ENCODE measurements around the gene CRB3. TPM values are rescaled to one million over a fixed set of nuclear protein-coding genes. Genes with fewer than 3 reads are reported as not detected.
"Not testable (repeated sequence)": the region's sequence is repeated elsewhere in the genome, so short reads cannot be mapped to it uniquely, and the experiment has no call there.

The CRB3 gene
- total RNA-seq, 1 experiment from 2014 or later = 29.9 TPM

DNA sequence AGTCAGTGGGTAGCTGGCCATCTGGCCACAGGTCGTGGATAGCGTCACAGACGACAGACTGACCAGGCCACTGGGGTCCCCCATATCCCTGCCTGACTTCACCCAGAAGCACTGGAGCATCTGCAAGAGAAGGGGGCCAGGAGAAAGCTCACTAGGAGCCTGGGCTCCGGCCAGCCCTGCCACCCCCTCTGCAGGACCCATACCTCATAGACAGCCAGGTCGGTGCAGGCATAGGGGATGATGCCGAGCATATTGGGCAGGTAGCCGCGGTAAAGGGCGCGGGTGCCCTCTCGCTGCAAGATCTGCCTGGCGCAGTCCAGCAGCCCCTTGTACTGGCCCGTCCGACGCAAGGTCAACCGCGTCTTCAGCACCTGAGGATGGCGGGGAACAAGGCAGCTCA lies 36.9 kb upstream of the CRB3 start:
- no peak for ATAC-seq
- POLR2A ChIA-PET = no interaction called here

DNA sequence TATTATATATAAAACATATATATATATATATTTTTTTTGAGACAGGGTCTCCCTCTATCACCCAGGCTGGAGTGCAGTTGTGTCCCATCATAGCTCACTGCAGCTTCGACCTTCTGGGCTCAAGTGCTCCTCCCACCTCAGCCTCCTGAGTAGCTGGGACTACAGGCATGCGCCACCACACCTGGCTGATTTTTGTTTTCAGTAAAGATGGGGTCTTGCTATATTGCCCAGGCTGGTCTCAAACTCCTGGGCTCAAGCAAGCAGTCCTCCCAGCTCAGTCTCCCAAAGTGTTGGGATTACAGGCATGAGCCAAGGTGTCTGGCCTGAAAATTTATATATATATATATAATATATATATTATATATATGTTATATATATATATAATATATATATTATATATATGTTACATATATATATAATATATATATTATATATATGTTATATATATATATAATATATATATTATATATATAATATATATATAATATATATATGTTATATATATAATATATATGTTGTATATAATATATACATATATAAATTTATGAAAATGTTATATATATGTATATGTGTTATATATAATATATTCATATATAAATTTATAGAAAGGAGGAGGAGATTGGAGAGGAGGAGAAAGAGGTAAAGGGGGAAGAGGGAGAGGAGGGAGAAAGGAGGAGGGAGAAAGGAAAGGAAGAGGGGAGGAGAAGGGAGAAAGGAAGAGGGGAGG lies 35.2 kb upstream of the CRB3 start:
- H3K9me3 Mint-ChIP-seq; DNase-seq (ENCODE audit: low spot score); H3K27ac Mint-ChIP-seq; H3K4me1 Mint-ChIP-seq; H3K4me3 Mint-ChIP-seq; ATAC-seq; H3K36me3 Mint-ChIP-seq; CTCF ChIA-PET; POLR2A ChIA-PET: not testable (repeated sequence)
- peak; percentile 75; the same call in 1 of the 2 replicates for TF ChIP-seq ZNF121 (CRISPR knock-in tag; IDR thresholded peaks at IDR 0.05)
- H3K27me3 Mint-ChIP-seq (ENCODE audit: low read depth) = peaks cover 51% of the 10 kb centered on the region

More for the DNA sequence above, 36.9 kb upstream of the CRB3 start:
- CTCF ChIA-PET = no interaction called here
- Mint-ChIP-seq H3K9me3 (peaks cover 6% of the 10 kb centered on the region), H3K27ac (no peak overlapping the region), H3K36me3 (peaks cover 15% of the 10 kb centered on the region), H3K27me3 (ENCODE audit: low read depth) (peaks cover 51% of the 10 kb centered on the region), H3K4me3 (no peak overlapping the region), H3K4me1 (peaks cover 12% of the 10 kb centered on the region)
- DNase-seq (ENCODE audit: low spot score) = no peak
- TF ChIP-seq EMX1 (CRISPR knock-in tag; IDR thresholded peaks at IDR 0.05) = no peak
- TF ChIP-seq, protein P1, sequence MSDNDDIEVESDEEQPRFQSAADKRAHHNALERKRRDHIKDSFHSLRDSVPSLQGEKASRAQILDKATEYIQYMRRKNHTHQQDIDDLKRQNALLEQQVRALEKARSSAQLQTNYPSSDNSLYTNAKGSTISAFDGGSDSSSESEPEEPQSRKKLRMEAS (CRISPR knock-in tag; IDR thresholded peaks at IDR 0.05) = no peak
- TF ChIP-seq ZBTB21 (CRISPR knock-in tag; IDR thresholded peaks at IDR 0.05; ENCODE audit: borderline replicate concordance) = no peak
- no peak for TF ChIP-seq KAT7 (CRISPR knock-in tag; IDR thresholded peaks at IDR 0.05; ENCODE audit: borderline replicate concordance)
- TF ChIP-seq, protein P2, sequence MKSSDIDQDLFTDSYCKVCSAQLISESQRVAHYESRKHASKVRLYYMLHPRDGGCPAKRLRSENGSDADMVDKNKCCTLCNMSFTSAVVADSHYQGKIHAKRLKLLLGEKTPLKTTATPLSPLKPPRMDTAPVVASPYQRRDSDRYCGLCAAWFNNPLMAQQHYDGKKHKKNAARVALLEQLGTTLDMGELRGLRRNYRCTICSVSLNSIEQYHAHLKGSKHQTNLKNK (CRISPR knock-in tag; IDR thresholded peaks at IDR 0.05) = no peak

DNA sequence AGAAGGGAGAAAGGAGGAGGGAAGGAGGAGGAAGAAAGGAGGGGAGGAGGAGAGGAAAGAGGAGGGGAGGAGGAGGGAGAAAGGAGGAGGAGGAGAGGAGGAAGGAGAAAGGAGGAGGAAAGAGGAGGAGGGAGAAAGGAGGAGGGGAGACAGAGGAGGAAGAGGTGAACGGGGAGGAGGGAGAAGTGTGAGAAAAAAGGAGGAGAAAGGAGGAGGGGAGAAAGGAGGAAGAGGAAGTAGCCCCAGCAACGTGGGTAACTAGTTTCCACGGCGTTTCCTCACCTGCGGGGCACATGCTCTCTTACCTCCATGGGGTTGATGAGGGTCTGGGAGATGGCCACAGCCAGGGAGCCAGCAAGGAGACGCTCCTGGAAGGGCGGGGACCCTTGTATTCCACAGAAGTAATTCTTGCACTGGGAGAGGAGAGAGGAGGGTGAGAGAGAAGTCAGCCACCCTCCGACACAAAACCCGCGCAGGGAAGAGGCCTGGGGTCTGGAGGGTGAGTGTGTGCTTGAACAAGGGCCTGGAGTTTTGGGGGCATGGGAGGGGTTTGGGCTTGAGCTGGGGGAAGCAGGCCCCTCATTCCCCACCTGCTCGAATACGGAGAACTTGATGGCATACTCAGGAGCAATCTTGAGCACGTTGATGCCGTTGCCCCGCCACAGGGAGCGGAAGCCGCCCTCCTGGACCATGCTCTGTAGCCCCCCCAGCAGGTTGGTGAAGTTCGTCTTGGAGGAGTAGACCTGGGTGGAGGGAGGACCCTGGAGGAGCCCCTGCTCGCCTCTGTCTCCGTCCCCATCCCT lies 34.5 kb upstream of the CRB3 start:
- H3K27ac Mint-ChIP-seq = no peak overlapping the region
- CTCF ChIA-PET = no interaction called here
- H3K4me1 Mint-ChIP-seq = no peaks in the 10 kb centered on the region
- H3K36me3 Mint-ChIP-seq = peaks cover 5% of the 10 kb centered on the region; the same call in 1 of the 2 replicates
- TF ChIP-seq ZNF263 (CRISPR knock-in tag; IDR thresholded peaks at IDR 0.05; ENCODE audit: low read depth) (peak; percentile 44; the same call in 1 of the 2 replicates), FOXK1 (CRISPR knock-in tag; IDR thresholded peaks at IDR 0.05) (no peak)
- TF ChIP-seq, protein P3, sequence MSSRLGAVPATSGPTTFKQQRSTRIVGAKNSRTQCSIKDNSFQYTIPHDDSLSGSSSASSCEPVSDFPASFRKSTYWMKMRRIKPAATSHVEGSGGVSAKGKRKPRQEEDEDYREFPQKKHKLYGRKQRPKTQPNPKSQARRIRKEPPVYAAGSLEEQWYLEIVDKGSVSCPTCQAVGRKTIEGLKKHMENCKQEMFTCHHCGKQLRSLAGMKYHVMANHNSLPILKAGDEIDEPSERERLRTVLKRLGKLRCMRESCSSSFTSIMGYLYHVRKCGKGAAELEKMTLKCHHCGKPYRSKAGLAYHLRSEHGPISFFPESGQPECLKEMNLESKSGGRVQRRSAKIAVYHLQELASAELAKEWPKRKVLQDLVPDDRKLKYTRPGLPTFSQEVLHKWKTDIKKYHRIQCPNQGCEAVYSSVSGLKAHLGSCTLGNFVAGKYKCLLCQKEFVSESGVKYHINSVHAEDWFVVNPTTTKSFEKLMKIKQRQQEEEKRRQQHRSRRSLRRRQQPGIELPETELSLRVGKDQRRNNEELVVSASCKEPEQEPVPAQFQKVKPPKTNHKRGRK (CRISPR knock-in tag; IDR thresholded peaks at IDR 0.05; ENCODE audit: borderline replicate concordance) = peak; percentile 60; the same call in 1 of the 2 replicates
- DNase-seq (ENCODE audit: low spot score) (no peak), ATAC-seq (no peak)
- POLR2A ChIA-PET = no interaction called here
- peaks cover 6% of the 10 kb centered on the region for H3K9me3 Mint-ChIP-seq
- peak overlapping the region; percentile 31 for H3K4me3 Mint-ChIP-seq
- peaks cover 55% of the 10 kb centered on the region for H3K27me3 Mint-ChIP-seq (ENCODE audit: low read depth)

DNA sequence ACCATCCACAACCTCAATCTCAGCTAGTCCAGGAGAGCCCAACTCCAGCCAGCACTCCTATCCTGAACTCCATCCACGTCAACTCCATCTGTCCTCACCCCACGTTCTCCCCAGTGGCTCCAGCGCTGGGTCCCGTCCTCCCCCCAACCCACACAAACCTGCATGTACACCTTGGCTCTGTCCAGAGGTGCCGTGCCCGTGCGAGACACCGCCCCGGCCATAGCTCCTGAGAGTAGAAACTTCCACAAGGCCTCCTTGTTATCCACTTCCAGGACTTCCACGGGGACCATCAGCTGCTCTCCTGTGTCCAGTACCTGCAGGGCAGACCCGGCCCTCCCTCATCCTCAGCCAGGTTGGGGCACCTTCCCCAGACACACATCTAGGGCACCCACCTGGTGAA lies 32.2 kb upstream of the CRB3 start:
- no peaks in the 10 kb centered on the region for H3K36me3 Mint-ChIP-seq
- ChIA-PET POLR2A (no interaction called here), CTCF (interaction anchor here (0.5 kb wide), 1 partner anchor 1907 kb away, joined by 3 read pairs; no protein-coding TSS in a partner anchor)
- peaks cover 44% of the 10 kb centered on the region for H3K27me3 Mint-ChIP-seq (ENCODE audit: low read depth)
- DNase-seq (ENCODE audit: low spot score) = no peak
- ATAC-seq = no peak
- H3K4me3 Mint-ChIP-seq = no peak overlapping the region
- no peaks in the 10 kb centered on the region for H3K9me3 Mint-ChIP-seq
- H3K27ac Mint-ChIP-seq = no peak overlapping the region
- no peaks in the 10 kb centered on the region for H3K4me1 Mint-ChIP-seq
- TF ChIP-seq, protein P4, sequence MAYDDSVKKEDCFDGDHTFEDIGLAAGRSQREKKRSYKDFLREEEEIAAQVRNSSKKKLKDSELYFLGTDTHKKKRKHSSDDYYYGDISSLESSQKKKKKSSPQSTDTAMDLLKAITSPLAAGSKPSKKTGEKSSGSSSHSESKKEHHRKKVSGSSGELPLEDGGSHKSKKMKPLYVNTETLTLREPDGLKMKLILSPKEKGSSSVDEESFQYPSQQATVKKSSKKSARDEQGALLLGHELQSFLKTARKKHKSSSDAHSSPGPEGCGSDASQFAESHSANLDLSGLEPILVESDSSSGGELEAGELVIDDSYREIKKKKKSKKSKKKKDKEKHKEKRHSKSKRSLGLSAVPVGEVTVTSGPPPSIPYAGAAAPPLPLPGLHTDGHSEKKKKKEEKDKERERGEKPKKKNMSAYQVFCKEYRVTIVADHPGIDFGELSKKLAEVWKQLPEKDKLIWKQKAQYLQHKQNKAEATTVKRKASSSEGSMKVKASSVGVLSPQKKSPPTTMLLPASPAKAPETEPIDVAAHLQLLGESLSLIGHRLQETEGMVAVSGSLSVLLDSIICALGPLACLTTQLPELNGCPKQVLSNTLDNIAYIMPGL (CRISPR knock-in tag; IDR thresholded peaks at IDR 0.05) = no peak
- TF ChIP-seq FOXP1 (CRISPR knock-in tag; IDR thresholded peaks at IDR 0.05; ENCODE audit: borderline replicate concordance) (no peak), ZNF219 (CRISPR knock-in tag; IDR thresholded peaks at IDR 0.05; ENCODE audit: borderline replicate concordance) (no peak), KAT7 (CRISPR knock-in tag; IDR thresholded peaks at IDR 0.05; ENCODE audit: borderline replicate concordance) (no peak), JAZF1 (CRISPR knock-in tag; IDR thresholded peaks at IDR 0.05) (no peak), OVOL2 (CRISPR knock-in tag; IDR thresholded peaks at IDR 0.05; ENCODE audit: borderline replicate concordance) (no peak), ZNF121 (CRISPR knock-in tag; IDR thresholded peaks at IDR 0.05) (no peak)
- TF ChIP-seq, protein P5, sequence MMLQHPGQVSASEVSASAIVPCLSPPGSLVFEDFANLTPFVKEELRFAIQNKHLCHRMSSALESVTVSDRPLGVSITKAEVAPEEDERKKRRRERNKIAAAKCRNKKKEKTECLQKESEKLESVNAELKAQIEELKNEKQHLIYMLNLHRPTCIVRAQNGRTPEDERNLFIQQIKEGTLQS (CRISPR knock-in tag; conservative IDR thresholded peaks at IDR 0.05) = no peak
- TF ChIP-seq, protein P6, sequence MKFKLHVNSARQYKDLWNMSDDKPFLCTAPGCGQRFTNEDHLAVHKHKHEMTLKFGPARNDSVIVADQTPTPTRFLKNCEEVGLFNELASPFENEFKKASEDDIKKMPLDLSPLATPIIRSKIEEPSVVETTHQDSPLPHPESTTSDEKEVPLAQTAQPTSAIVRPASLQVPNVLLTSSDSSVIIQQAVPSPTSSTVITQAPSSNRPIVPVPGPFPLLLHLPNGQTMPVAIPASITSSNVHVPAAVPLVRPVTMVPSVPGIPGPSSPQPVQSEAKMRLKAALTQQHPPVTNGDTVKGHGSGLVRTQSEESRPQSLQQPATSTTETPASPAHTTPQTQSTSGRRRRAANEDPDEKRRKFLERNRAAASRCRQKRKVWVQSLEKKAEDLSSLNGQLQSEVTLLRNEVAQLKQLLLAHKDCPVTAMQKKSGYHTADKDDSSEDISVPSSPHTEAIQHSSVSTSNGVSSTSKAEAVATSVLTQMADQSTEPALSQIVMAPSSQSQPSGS (CRISPR knock-in tag; IDR thresholded peaks at IDR 0.05; ENCODE audit: borderline replicate concordance, low read depth) = no peak
- TF ChIP-seq, protein P7, sequence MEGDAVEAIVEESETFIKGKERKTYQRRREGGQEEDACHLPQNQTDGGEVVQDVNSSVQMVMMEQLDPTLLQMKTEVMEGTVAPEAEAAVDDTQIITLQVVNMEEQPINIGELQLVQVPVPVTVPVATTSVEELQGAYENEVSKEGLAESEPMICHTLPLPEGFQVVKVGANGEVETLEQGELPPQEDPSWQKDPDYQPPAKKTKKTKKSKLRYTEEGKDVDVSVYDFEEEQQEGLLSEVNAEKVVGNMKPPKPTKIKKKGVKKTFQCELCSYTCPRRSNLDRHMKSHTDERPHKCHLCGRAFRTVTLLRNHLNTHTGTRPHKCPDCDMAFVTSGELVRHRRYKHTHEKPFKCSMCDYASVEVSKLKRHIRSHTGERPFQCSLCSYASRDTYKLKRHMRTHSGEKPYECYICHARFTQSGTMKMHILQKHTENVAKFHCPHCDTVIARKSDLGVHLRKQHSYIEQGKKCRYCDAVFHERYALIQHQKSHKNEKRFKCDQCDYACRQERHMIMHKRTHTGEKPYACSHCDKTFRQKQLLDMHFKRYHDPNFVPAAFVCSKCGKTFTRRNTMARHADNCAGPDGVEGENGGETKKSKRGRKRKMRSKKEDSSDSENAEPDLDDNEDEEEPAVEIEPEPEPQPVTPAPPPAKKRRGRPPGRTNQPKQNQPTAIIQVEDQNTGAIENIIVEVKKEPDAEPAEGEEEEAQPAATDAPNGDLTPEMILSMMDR (IDR thresholded peaks at IDR 0.05) = no peak
